GM12801 (cell line): Measurements from ENCODE around the gene KLF9.

ENCODE experiments used
- CTCF ChIP-seq: IDR thresholded peaks from one replicate; pipeline ENCODE4 v1.5.1; 2011; ENCODE audit warnings: control low read depth; ENCODE audit not compliant: insufficient read length; ENCODE audit errors: extremely low read depth

Gene KLF9

GRCh38 chr9:70450738-70451137 is 36.3 kb upstream of the KLF9 start:
- TF ChIP-seq CTCF, result no peak

- TF ChIP-seq CTCF, result no peak
These were observed 35.0 kb upstream of the KLF9 start for GRCh38 chr9:70449461-70449860.

- no peak for TF ChIP-seq CTCF
These were observed 34.5 kb upstream of the KLF9 start for GRCh38 chr9:70448919-70449318.

GRCh38 chr9:70444904-70445303 is 30.4 kb upstream of the KLF9 start:
- TF ChIP-seq CTCF, result no peak

- TF ChIP-seq CTCF, result no peak
These were observed 27.9 kb upstream of the KLF9 start for GRCh38 chr9:70442328-70442848.

GRCh38 chr9:70441622-70442021 is 27.2 kb upstream of the KLF9 start:
- no peak for TF ChIP-seq CTCF

- no peak for TF ChIP-seq CTCF
These were observed 25.7 kb upstream of the KLF9 start for GRCh38 chr9:70439991-70440706.
